Sigmoid colon (tissue), 7 donors: Measurements from ENCODE around the gene PAGE2. TPM values are rescaled to one million over a fixed set of nuclear protein-coding genes. Genes with fewer than 3 reads are reported as not detected.
"Not testable (repeated sequence)": the region's sequence is repeated elsewhere in the genome, so short reads cannot be mapped to it uniquely, and the experiment has no call there.

ENCODE experiments used
- DNase-seq: peaks from one replicate; pipeline ENCODE4 v3.0.0-alpha.2; 2019
- H3K27ac ChIP-seq, 4 donors: fragments of 200-600 bp; sonication (generic); one replicate each; pipeline ENCODE4 v1.5.1; 2016 to 2019; ENCODE audit warnings: mild to moderate bottlenecking in 1 of 4
- H3K27me3 ChIP-seq, 3 donors: fragments of 200-600 bp; sonication (generic); one replicate each; pipeline ENCODE4 v1.5.1; 2019; ENCODE audit warnings: mild to moderate bottlenecking in 1 of 3
- H3K36me3 ChIP-seq, 4 donors: fragments of 200-600 bp; sonication (generic); one replicate each; pipeline ENCODE4 v1.5.1; 2016 to 2019
- H3K4me1 ChIP-seq, 4 donors: fragments of 200-600 bp; sonication (generic); one replicate each; pipeline ENCODE4 v1.5.1; 2017 to 2019
- H3K4me3 ChIP-seq, 4 donors: fragments of 200-600 bp; sonication (generic); one replicate each; pipeline ENCODE4 v1.5.1; 2017 to 2019; ENCODE audit warnings: mild to moderate bottlenecking in 2 of 4, moderate library complexity in 1 of 4
- H3K9me3 ChIP-seq, 4 donors: fragments of 200-600 bp in 3 of 4; sonication (generic) in 3 of 4; one replicate each; pipeline versions ENCODE4 v1.5.1 to v1.6.1; 2013 to 2019
- EP300 ChIP-seq, 4 donors: sonication (generic); formaldehyde crosslinking; IDR thresholded peaks; one replicate each; pipeline ENCODE4 v1.6.1; 2017; ENCODE audit warnings: antibody characterized with exemption in 4 of 4
- POLR2A ChIP-seq, 2 donors: fragments of 450-650 bp; IDR thresholded peaks; one replicate each; pipeline ENCODE4 v1.6.1; 2016; ENCODE audit warnings: antibody characterized with exemption in 2 of 2, mild to moderate bottlenecking in 2 of 2, moderate library complexity in 2 of 2
- POLR2AphosphoS5 ChIP-seq, 4 donors: sonication (generic); formaldehyde crosslinking; IDR thresholded peaks; one replicate each; pipeline ENCODE4 v1.6.1; 2017; ENCODE audit warnings: antibody characterized with exemption in 4 of 4
- WGBS, 2 donors: extraction: QIAGEN DNeasy Blood & Tissue Kit; methylation state at CpG; one replicate each; pipeline ENCODE4 v1.1.7; 2013; 5-methylcytosine and 5-hydroxymethylcytosine counted together
- intact Hi-C: fragments of 100-400 bp; cut with DNase I; formaldehyde crosslinking; loops from one replicate; pipeline ENCODE4 v1.15.1; 2023
- polyA plus RNA-seq, 3 donors: library from polyadenylated mRNA; stranded (reverse); fragments of 200-250 nt; gene quantifications; one replicate each; pipeline ENCODE4 v1.2.3, GENCODE V29; 2013
- total RNA-seq, 4 donors: library from RNA; depleted of rRNA; stranded (reverse); fragments of >200 nt; gene quantifications; one replicate each; pipeline ENCODE4 v1.1.0, GENCODE V29; 2016
- TF ChIP-seq, protein P1 (sequence below), 4 experiments: fragments of 450-650 bp in 3 of 4; fragments of 200-600 bp in 1 of 4; IDR thresholded peaks; one replicate each; pipeline ENCODE4 v1.5.1; 2016 to 2019; ENCODE audit warnings: antibody characterized with exemption in 4 of 4, mild to moderate bottlenecking in 3 of 4, moderate library complexity in 2 of 4
- donor health status: healthy with polysubstance abuse.
- donor health status: Bipolar disorder and iron deficiency.
- donor health status: healthy.

PAGE2 gene, protein sequence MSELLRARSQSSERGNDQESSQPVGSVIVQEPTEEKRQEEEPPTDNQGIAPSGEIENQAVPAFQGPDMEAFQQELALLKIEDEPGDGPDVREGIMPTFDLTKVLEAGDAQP
- total RNA-seq (not detected), polyA plus RNA-seq (not detected)

DNA sequence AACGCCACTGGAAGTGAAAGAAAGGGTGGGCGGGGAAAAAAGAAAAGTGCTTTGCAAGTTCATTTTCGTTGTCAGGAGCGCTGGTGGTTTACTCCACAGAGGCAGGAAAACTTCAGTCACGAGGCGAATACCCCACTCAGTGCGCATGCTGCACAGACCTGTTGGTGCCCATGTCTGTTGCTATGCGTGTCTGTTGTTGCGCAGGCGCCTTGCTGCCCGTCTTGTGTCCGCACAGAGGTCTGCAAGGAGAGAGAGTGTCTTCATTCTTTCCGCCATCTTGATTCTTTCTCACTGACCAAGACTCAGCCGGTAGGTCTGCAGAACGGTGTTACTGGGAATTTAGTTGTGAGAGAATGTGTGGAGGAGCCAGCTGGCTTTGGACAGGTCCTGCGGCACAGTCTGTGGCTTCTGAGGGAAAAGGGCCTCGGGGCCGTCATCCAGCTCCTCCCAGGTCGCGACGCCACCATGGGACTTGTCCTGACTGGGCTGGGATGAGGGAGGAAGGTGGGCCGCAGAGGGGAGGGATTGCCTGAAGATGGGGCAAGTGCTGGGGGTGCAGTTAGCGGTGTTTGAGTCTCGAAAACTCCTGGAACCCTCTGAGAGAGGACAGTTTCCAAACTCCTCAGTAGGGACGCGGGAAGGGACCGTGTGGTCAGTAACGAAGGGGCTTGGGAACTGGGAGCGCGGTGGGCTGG is at the start of gene PAGE2:
Gene PAGE2 (plus strand): TSS at position 224 of the 695 bp plus-strand sequence. CDS start 1,003 bp downstream, outside the sequence.
- TF ChIP-seq EP300 (IDR thresholded peaks at IDR 0.05) (no peak), POLR2A (IDR thresholded peaks at IDR 0.05) (no peak), POLR2AphosphoS5 (IDR thresholded peaks at IDR 0.05) (no peak)
- TF ChIP-seq, protein P1, sequence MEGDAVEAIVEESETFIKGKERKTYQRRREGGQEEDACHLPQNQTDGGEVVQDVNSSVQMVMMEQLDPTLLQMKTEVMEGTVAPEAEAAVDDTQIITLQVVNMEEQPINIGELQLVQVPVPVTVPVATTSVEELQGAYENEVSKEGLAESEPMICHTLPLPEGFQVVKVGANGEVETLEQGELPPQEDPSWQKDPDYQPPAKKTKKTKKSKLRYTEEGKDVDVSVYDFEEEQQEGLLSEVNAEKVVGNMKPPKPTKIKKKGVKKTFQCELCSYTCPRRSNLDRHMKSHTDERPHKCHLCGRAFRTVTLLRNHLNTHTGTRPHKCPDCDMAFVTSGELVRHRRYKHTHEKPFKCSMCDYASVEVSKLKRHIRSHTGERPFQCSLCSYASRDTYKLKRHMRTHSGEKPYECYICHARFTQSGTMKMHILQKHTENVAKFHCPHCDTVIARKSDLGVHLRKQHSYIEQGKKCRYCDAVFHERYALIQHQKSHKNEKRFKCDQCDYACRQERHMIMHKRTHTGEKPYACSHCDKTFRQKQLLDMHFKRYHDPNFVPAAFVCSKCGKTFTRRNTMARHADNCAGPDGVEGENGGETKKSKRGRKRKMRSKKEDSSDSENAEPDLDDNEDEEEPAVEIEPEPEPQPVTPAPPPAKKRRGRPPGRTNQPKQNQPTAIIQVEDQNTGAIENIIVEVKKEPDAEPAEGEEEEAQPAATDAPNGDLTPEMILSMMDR (IDR thresholded peaks at IDR 0.05): no peak
- no peaks in the 10 kb centered on the region for H3K27me3 ChIP-seq
- WGBS, 2 donors: 97% methylated on average over 30 of the region's 30 CpGs
- no peaks in the 10 kb centered on the region for H3K36me3 ChIP-seq
- intact Hi-C loops: no loop called here
- no peaks in the 10 kb centered on the region for H3K9me3 ChIP-seq
- H3K4me1 ChIP-seq: no peaks in the 10 kb centered on the region
- DNase-seq: no peak
- no peak within 1 kb of the TSS for H3K27ac ChIP-seq
- H3K4me3 ChIP-seq: no peak within 1 kb of the TSS

DNA sequence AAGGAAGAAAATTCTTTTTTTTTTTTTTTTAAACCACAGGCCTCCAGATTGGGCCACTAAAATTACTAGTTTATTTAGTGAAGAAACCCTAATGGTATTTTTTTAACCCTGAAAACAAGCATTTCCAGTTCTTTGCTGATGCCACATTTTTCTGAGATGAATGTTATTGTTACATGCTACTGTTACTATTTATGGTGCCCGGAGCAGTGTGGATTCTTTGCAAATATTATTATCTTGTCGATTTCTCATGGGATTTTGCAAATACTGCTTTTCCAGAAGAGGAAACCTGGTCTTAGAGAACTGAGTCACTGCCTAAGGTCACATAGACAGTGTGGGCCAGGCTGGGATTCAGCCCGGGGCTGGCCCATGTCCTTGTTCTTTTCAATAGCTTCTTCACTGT is 49.3 kb upstream of the PAGE2 start:
- no peak overlapping the region for H3K27ac ChIP-seq
- H3K4me3 ChIP-seq: no peak overlapping the region
- no peaks in the 10 kb centered on the region for H3K9me3 ChIP-seq
- intact Hi-C loops: no loop called here
- 84 to 87% methylated on average over 3 of the region's 3 CpGs for WGBS, 2 donors
- no peaks in the 10 kb centered on the region for H3K27me3 ChIP-seq
- H3K4me1 ChIP-seq: no peaks in the 10 kb centered on the region
- no peak for DNase-seq
- no peaks in the 10 kb centered on the region for H3K36me3 ChIP-seq
- no peak for TF ChIP-seq EP300 (IDR thresholded peaks at IDR 0.05)
- TF ChIP-seq POLR2A (IDR thresholded peaks at IDR 0.05): no peak
- TF ChIP-seq POLR2AphosphoS5 (IDR thresholded peaks at IDR 0.05): no peak
- TF ChIP-seq, protein P1 (IDR thresholded peaks at IDR 0.05): no peak

DNA sequence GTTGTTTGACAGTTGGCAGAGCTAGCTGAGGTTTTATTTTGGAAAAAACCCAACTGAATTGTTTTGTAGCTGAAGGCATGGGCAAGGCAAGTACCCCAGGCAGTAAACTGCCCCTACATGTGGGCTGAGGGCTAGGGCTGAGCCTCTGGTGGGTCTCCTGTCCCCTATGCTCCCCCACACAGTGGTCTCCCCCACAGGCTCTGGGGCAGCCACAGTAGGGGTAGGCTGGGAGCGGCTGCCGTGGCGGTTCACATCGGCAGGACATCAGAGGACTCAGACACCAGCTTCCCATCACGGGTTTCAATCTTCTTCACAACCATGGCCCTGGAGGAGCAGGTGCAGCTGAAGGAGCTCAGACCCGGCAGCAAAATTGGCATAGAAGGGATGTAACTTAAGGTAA is 47.3 kb upstream of the PAGE2 start:
- Histone ChIP-seq H3K27ac (no peak overlapping the region), H3K4me3 (no peak overlapping the region), H3K27me3 (no peaks in the 10 kb centered on the region), H3K9me3 (no peaks in the 10 kb centered on the region), H3K36me3 (no peaks in the 10 kb centered on the region), H3K4me1 (no peaks in the 10 kb centered on the region)
- peak; percentile 60 for DNase-seq
- TF ChIP-seq POLR2AphosphoS5 (IDR thresholded peaks at IDR 0.05) (no peak), EP300 (IDR thresholded peaks at IDR 0.05) (no peak), POLR2A (IDR thresholded peaks at IDR 0.05) (no peak)
- TF ChIP-seq, protein P1 (IDR thresholded peaks at IDR 0.05): no peak
- WGBS, 2 donors: 97% methylated on average over 6 of the region's 6 CpGs
- intact Hi-C loops: no loop called here

DNA sequence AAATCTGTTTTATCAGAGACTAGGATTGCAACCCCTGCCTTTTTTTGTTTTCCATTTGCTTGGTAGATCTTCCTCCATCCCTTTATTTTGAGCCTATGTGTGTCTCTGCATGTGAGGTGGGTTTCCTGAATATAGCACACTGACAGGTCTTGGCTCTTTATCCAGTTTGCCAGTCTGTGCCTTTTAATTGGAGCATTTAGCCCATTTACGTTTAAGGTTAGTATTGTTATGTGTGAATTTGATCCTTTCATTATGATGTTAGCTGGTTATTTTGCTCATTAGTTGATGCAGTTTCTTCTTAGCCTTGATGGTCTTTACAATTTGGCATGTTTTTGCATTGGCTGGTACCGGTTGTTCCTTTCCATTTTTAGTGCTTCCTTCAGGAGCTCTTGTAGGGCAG is 38.2 kb upstream of the PAGE2 start:
- H3K4me3 ChIP-seq, DNase-seq, H3K4me1 ChIP-seq, H3K9me3 ChIP-seq, H3K36me3 ChIP-seq, intact Hi-C loops, H3K27ac ChIP-seq, H3K27me3 ChIP-seq: not testable (repeated sequence)
- WGBS, 2 donors: 84 to 90% methylated on average over 2 of the region's 2 CpGs

DNA sequence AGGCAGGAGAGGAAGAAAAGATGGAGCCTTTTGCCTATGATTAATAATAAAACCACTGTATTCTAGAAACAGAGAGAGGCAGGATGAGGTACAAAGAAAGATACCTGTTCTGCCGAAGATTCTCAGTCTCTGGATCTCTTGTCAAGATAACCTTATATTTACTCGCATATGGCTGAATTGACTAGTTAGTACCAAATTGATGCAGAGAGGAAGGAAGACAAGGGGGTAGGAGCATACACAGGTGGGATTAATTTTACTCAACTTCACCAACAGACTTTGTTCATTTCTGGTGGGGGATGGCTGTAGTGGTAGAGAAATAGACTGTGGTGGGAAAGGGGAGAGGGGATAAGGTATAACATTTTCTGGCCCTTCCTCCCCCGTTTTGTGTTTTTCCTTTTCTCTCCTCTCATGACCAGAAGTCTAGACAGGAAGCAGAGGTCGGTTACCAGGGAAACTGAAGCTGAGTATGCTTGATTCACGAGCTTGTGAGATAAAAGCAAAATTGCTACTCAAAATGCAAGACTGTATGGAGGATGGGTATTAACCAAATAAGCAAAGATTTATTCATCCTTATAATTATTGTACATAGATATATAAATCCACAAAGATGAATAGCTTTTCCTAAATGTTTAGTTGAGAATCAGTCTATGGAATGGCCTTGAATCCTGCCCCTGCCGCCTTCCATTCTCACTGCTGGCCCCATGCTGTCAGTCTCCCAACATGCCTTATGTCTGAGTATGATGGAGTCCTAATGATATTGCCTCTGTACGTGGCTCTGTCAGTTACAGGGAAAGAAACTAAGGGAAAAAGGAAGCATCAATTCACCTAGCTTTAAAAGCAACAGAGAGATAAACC is 31.8 kb upstream of the PAGE2 start:
- WGBS, 2 donors: 11 to 24% methylated on average over 7 of the region's 7 CpGs
- intact Hi-C loops: loop anchor here (2.0 to 5.0 kb wide), 2 partner anchors 165 to 416 kb away; no protein-coding TSS in a partner anchor

More for the DNA sequence above, 31.8 kb upstream of the PAGE2 start:
- no peak for DNase-seq
- TF ChIP-seq EP300 (IDR thresholded peaks at IDR 0.05) (no peak), POLR2AphosphoS5 (IDR thresholded peaks at IDR 0.05) (no peak), POLR2A (IDR thresholded peaks at IDR 0.05) (no peak)
- TF ChIP-seq, protein P1 (IDR thresholded peaks at IDR 0.05): no peak
- H3K9me3 ChIP-seq: no peaks in the 10 kb centered on the region
- H3K36me3 ChIP-seq: no peaks in the 10 kb centered on the region
- H3K4me3 ChIP-seq: peak overlapping the region in 2 of 4 donors; percentile 1 to 15
- H3K4me1 ChIP-seq: no peaks in the 10 kb centered on the region
- no peak overlapping the region for H3K27ac ChIP-seq
- H3K27me3 ChIP-seq: no peaks in the 10 kb centered on the region
